Peyer's patch (tissue), 4 donors: ENCODE measurements around the gene IVNS1ABP.

ENCODE experiments used
- CTCF ChIP-seq, 6 experiments: fragments of 450-650 bp in 4 of 6; fragments of 200-600 bp in 2 of 6; sonication (generic) in 1 of 6; IDR thresholded peaks; one replicate each; pipeline ENCODE4 v1.5.1; 2017 to 2019; ENCODE audit warnings: antibody characterized with exemption in 6 of 6, mild to moderate bottlenecking in 3 of 6, moderate library complexity in 1 of 6
- POLR2A ChIP-seq, 2 donors: fragments of 450-650 bp; IDR thresholded peaks; one replicate each; pipeline ENCODE4 v1.5.1; 2017; ENCODE audit warnings: antibody characterized with exemption in 2 of 2, mild to moderate bottlenecking in 2 of 2, moderate library complexity in 2 of 2

- TF ChIP-seq CTCF (IDR thresholded peaks at IDR 0.05) (no peak), POLR2A (IDR thresholded peaks at IDR 0.05) (no peak)
Measured at GRCh38 chr1:185305419-185305818, 11.6 kb downstream of the IVNS1ABP start.
